ENCODE results near the gene DCP2. TPM values are rescaled to one million over a fixed set of nuclear protein-coding genes. Genes with fewer than 3 reads are reported as not detected.

Gene DCP2
- polyA plus RNA-seq, 1 experiment = 18.4 TPM

- ChIA-PET POLR2A (no interaction called here), CTCF (interaction anchor here (1.8 kb wide), 1 partner anchor 451 kb away, joined by 5 read pairs; no protein-coding TSS in a partner anchor)
- TF ChIP-seq, protein P1, sequence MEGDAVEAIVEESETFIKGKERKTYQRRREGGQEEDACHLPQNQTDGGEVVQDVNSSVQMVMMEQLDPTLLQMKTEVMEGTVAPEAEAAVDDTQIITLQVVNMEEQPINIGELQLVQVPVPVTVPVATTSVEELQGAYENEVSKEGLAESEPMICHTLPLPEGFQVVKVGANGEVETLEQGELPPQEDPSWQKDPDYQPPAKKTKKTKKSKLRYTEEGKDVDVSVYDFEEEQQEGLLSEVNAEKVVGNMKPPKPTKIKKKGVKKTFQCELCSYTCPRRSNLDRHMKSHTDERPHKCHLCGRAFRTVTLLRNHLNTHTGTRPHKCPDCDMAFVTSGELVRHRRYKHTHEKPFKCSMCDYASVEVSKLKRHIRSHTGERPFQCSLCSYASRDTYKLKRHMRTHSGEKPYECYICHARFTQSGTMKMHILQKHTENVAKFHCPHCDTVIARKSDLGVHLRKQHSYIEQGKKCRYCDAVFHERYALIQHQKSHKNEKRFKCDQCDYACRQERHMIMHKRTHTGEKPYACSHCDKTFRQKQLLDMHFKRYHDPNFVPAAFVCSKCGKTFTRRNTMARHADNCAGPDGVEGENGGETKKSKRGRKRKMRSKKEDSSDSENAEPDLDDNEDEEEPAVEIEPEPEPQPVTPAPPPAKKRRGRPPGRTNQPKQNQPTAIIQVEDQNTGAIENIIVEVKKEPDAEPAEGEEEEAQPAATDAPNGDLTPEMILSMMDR (IDR thresholded peaks at IDR 0.05; ENCODE audit: low read depth, low read length) = no peak
- no peaks in the 10 kb centered on the region; the same call in 1 of the 2 replicates for H3K9me3 ChIP-seq (ENCODE audit: control insufficient read depth, insufficient read depth, low read length)
- H3K27me3 ChIP-seq (ENCODE audit: control insufficient read depth, insufficient read depth, low read length) = peaks cover 2% of the 10 kb centered on the region
- no peak overlapping the region for H3K27ac ChIP-seq (ENCODE audit: low read depth, low read length)
- DNase-seq (ENCODE audit: low read depth, low spot score) = no peak
- H3K4me3 ChIP-seq (ENCODE audit: low read depth, low read length) = no peak overlapping the region
Observed at GRCh38 chr5:113060408-113061025, 83.9 kb downstream of the DCP2 start.

- POLR2A ChIA-PET = interaction anchor here (0.9 kb wide), 1 partner anchor 11 kb away, joined by 3 read pairs; no protein-coding TSS in a partner anchor
- no peaks in the 10 kb centered on the region; the same call in 1 of the 2 replicates for H3K9me3 ChIP-seq (ENCODE audit: control insufficient read depth, insufficient read depth, low read length)
- no peak overlapping the region for H3K4me3 ChIP-seq (ENCODE audit: low read depth, low read length)
- TF ChIP-seq, protein P1 (IDR thresholded peaks at IDR 0.05; ENCODE audit: low read depth, low read length) = no peak
- H3K27ac ChIP-seq (ENCODE audit: low read depth, low read length) = peak overlapping the region; percentile 49
- CTCF ChIA-PET = no interaction called here
- peak; percentile 46 for DNase-seq (ENCODE audit: low read depth, low spot score)
- peaks cover 2% of the 10 kb centered on the region for H3K27me3 ChIP-seq (ENCODE audit: control insufficient read depth, insufficient read depth, low read length)
Observed at GRCh38 chr5:113061846-113062780, 85.5 kb downstream of the DCP2 start.

GRCh38 chr5:113062869-113063508 is 86.4 kb downstream of the DCP2 start:
- TF ChIP-seq, protein P1 (IDR thresholded peaks at IDR 0.05; ENCODE audit: low read depth, low read length) = no peak
- POLR2A ChIA-PET = no interaction called here
- Histone ChIP-seq H3K27me3 (ENCODE audit: control insufficient read depth, insufficient read depth, low read length) (peaks cover 2% of the 10 kb centered on the region), H3K9me3 (ENCODE audit: control insufficient read depth, insufficient read depth, low read length) (no peaks in the 10 kb centered on the region; the same call in 1 of the 2 replicates), H3K27ac (ENCODE audit: low read depth, low read length) (peak overlapping the region; percentile 49), H3K4me3 (ENCODE audit: low read depth, low read length) (no peak overlapping the region)
- DNase-seq (ENCODE audit: low read depth, low spot score) = no peak
- CTCF ChIA-PET = no interaction called here

- Histone ChIP-seq H3K27ac (ENCODE audit: low read depth, low read length) (no peak overlapping the region), H3K9me3 (ENCODE audit: control insufficient read depth, insufficient read depth, low read length) (no peaks in the 10 kb centered on the region; the same call in 1 of the 2 replicates), H3K27me3 (ENCODE audit: control insufficient read depth, insufficient read depth, low read length) (peaks cover 2% of the 10 kb centered on the region), H3K4me3 (ENCODE audit: low read depth, low read length) (no peak overlapping the region)
- no peak for DNase-seq (ENCODE audit: low read depth, low spot score)
- ChIA-PET CTCF (no interaction called here), POLR2A (no interaction called here)
- TF ChIP-seq, protein P1 (IDR thresholded peaks at IDR 0.05; ENCODE audit: low read depth, low read length) = no peak
Observed at GRCh38 chr5:113063927-113064326, 87.3 kb downstream of the DCP2 start.

Measured in AG04450 (cell line).